Astrocyte (in vitro differentiated cells and primary cell): ENCODE measurements around the gene CTBP1. TPM values are rescaled to one million over a fixed set of nuclear protein-coding genes. Genes with fewer than 3 reads are reported as not detected.

Experiments
- DNase-seq: peaks from one replicate; pipeline ENCODE4 v3.0.0-alpha.2; 2010; ENCODE audit warnings: low read depth
- FAIRE-seq: peaks from 2 replicates; lab custom pipeline; 2011; peaks lifted over from hg19 to GRCh38; lab: Jason Lieb, UNC
- H2AFZ ChIP-seq: 2 replicates; pipeline ENCODE4 v1.6.0; 2012; ENCODE audit warnings: low read depth, low read length, inconsistent platforms
- H3K27ac ChIP-seq: 2 replicates; pipeline ENCODE4 v1.5.1; 2011; ENCODE audit warnings: low read depth, low read length, inconsistent platforms
- H3K27me3 ChIP-seq: 2 replicates; pipeline ENCODE4 v1.6.0; 2011; ENCODE audit warnings: low read length, inconsistent platforms; ENCODE audit not compliant: insufficient read depth
- H3K36me3 ChIP-seq: 2 replicates; pipeline ENCODE4 v1.5.1; 2011; ENCODE audit warnings: low read length, inconsistent platforms; ENCODE audit not compliant: insufficient read depth
- H3K4me1 ChIP-seq: 2 replicates; pipeline ENCODE4 v1.5.1; 2011; ENCODE audit warnings: low read length, inconsistent platforms; ENCODE audit not compliant: insufficient read depth
- H3K4me2 ChIP-seq: 2 replicates; pipeline ENCODE4 v1.6.0; 2012; ENCODE audit warnings: low read length, inconsistent platforms
- H3K4me3 ChIP-seq: 2 replicates; pipeline ENCODE4 v1.5.1; 2011; ENCODE audit warnings: low read depth, mild to moderate bottlenecking, low read length, inconsistent platforms; ENCODE audit not compliant: insufficient read depth
- H3K79me2 ChIP-seq: 2 replicates; pipeline ENCODE4 v1.6.0; 2012; ENCODE audit warnings: mild to moderate bottlenecking, low read length, inconsistent platforms; ENCODE audit not compliant: insufficient read depth
- H3K9ac ChIP-seq: 2 replicates; pipeline ENCODE4 v1.6.0; 2012; ENCODE audit warnings: mild to moderate bottlenecking, low read length, inconsistent platforms
- H3K9me3 ChIP-seq: 2 replicates; pipeline ENCODE4 v1.5.1; 2012; ENCODE audit warnings: low read depth, mild to moderate bottlenecking, low read length, inconsistent platforms; ENCODE audit not compliant: insufficient read depth
- H4K20me1 ChIP-seq: 2 replicates; pipeline ENCODE4 v1.6.0; 2012; ENCODE audit warnings: low read length, inconsistent platforms; ENCODE audit not compliant: insufficient read depth
- H3K27ac Mint-ChIP-seq: one replicate; pipeline ENCODE4 v1.8.0; 2021; ENCODE audit warnings: mild to moderate bottlenecking, mixed read lengths; ENCODE audit not compliant: unreplicated experiment
- H3K27me3 Mint-ChIP-seq: one replicate; pipeline ENCODE4 v1.8.0; 2021; ENCODE audit warnings: low read depth, mixed read lengths; ENCODE audit not compliant: unreplicated experiment
- H3K36me3 Mint-ChIP-seq: one replicate; pipeline ENCODE4 v1.8.0; 2021; ENCODE audit warnings: low read depth, mixed read lengths; ENCODE audit not compliant: unreplicated experiment
- H3K4me1 Mint-ChIP-seq: one replicate; pipeline ENCODE4 v1.8.0; 2021; ENCODE audit warnings: low read depth, mixed read lengths; ENCODE audit not compliant: unreplicated experiment
- H3K4me3 Mint-ChIP-seq: one replicate; pipeline ENCODE4 v1.8.0; 2021; ENCODE audit warnings: mild to moderate bottlenecking, moderate library complexity, mixed read lengths; ENCODE audit not compliant: unreplicated experiment
- H3K9me3 Mint-ChIP-seq: one replicate; pipeline ENCODE4 v1.8.0; 2021; ENCODE audit warnings: mild to moderate bottlenecking, mixed read lengths; ENCODE audit not compliant: unreplicated experiment
- EZH2 ChIP-seq: IDR thresholded peaks from 2 replicates; pipeline ENCODE4 v1.6.1; 2012; ENCODE audit warnings: mild to moderate bottlenecking, low read length, inconsistent platforms; ENCODE audit not compliant: insufficient read depth
- total RNA-seq: library from RNA; stranded (reverse); gene quantifications from 2 replicates; pipeline ENCODE4 v1.2.1, GENCODE V29; 2021
- TF ChIP-seq, protein P1 (sequence below): IDR thresholded peaks from 2 replicates; pipeline ENCODE4 v1.5.1; 2011; ENCODE audit warnings: low read depth, mild to moderate bottlenecking, inconsistent platforms, low read length, moderate library complexity; ENCODE audit not compliant: insufficient read depth

The CTBP1 gene
- total RNA-seq, 1 donor from 2014 or later, result 136 TPM

DNA sequence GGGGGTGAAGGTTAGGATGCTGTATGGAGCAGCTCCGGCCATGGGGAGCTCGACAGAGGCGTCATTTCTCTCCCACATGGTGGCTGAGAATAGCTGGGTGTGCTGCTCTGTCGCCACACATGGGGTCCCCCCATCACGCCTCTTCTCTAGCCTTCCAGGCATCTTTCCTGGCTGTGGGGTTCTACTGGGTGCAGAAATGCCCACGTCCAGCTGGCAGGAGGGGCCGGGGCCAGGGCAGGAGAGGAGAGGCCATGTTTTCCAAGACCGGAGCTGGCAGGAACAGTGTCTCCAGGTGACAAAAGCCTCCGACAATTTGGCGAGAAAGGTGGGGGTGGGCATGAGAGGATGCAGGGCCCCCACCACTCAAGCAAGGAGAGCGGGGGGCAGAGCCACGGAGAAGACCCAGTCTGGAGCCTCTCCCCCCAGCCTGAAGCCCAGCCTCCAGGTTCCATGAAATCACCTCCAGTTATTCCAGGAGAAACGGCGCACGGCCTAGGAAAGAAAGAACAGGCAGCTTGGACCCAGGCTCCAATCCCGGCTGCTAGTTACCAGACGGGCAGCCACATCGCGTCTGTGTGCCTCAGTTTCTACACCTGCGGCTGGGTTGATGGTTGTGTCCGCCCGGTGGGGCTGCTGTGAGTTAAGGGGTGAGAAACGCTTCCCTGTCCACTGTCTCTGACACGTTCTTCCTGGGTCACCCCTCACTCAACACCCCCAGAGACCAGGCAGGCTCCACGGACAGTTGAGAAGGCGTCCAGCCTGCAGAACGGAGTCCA, 49.2 kb downstream of the CTBP1 start:
- FAIRE-seq (no peak), DNase-seq (no peak)
- Histone ChIP-seq H3K79me2 (no peaks in the 10 kb centered on the region), H3K9ac (peak overlapping the region; percentile 13), H3K27me3 (no peaks in the 10 kb centered on the region), H2AFZ (no peak overlapping the region), H3K4me1 (peaks cover 37% of the 10 kb centered on the region), H4K20me1 (no peaks in the 10 kb centered on the region), H3K4me2 (peak overlapping the region; percentile 80), H3K9me3 (no peaks in the 10 kb centered on the region), H3K36me3 (no peaks in the 10 kb centered on the region), H3K27ac (no peak overlapping the region), H3K4me3 (no peak overlapping the region)
- peaks cover 13% of the 10 kb centered on the region for H3K4me1 Mint-ChIP-seq
- TF ChIP-seq, protein P1, sequence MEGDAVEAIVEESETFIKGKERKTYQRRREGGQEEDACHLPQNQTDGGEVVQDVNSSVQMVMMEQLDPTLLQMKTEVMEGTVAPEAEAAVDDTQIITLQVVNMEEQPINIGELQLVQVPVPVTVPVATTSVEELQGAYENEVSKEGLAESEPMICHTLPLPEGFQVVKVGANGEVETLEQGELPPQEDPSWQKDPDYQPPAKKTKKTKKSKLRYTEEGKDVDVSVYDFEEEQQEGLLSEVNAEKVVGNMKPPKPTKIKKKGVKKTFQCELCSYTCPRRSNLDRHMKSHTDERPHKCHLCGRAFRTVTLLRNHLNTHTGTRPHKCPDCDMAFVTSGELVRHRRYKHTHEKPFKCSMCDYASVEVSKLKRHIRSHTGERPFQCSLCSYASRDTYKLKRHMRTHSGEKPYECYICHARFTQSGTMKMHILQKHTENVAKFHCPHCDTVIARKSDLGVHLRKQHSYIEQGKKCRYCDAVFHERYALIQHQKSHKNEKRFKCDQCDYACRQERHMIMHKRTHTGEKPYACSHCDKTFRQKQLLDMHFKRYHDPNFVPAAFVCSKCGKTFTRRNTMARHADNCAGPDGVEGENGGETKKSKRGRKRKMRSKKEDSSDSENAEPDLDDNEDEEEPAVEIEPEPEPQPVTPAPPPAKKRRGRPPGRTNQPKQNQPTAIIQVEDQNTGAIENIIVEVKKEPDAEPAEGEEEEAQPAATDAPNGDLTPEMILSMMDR, result no peak
- no peak for TF ChIP-seq EZH2
- H3K27ac Mint-ChIP-seq, result no peak overlapping the region
- peaks cover 4% of the 10 kb centered on the region for H3K36me3 Mint-ChIP-seq
- no peaks in the 10 kb centered on the region for H3K9me3 Mint-ChIP-seq
- H3K27me3 Mint-ChIP-seq, result peaks cover 9% of the 10 kb centered on the region
- no peak overlapping the region for H3K4me3 Mint-ChIP-seq

DNA sequence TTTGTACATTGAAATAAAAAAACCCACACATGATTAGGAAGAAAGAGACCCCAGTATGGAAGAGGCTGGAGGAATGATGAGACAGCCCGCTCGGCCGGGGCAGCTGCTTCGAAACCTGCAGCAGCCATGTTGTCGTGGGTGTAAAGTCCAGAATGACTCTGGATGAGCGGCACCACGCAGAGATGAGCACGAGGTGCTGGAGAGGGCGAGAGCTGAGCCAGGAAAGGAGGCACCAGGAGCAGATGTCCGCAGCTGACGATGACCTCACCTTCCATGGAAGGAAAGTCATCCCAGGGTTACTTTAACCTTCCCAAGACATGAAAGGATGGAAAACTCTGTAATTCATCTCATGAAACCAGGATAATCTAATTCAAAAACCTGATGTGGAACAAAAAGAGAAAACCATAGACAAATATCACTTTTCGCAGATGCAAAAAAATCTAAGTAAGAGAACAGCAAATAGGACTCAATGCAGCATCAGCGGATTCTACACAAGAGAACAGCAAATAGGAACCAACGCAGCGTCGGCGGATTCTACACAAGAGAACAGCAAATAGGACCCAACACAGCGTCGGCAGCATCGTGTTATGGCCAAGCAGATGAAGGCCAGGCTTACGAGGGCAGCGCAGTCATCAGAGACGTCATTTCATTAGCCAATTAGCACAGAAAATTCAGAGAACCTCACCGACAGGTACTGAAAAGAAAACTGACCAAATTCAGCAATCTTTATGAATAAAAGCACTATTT, 50.7 kb downstream of the CTBP1 start:
- no peaks in the 10 kb centered on the region for H3K36me3 Mint-ChIP-seq
- Histone ChIP-seq H3K9me3 (no peaks in the 10 kb centered on the region), H3K4me2 (peak overlapping the region; percentile 36), H4K20me1 (no peaks in the 10 kb centered on the region), H3K27me3 (no peaks in the 10 kb centered on the region), H3K4me3 (no peak overlapping the region), H3K27ac (no peak overlapping the region), H3K79me2 (no peaks in the 10 kb centered on the region), H2AFZ (no peak overlapping the region), H3K9ac (no peak overlapping the region), H3K36me3 (no peaks in the 10 kb centered on the region), H3K4me1 (peaks cover 45% of the 10 kb centered on the region)
- peak overlapping the region; percentile 75 for H3K27ac Mint-ChIP-seq
- no peak for TF ChIP-seq EZH2
- TF ChIP-seq, protein P1, result no peak
- H3K4me1 Mint-ChIP-seq, result peaks cover 13% of the 10 kb centered on the region
- peak; percentile 9 for FAIRE-seq
- peak; percentile 53 for DNase-seq
- H3K9me3 Mint-ChIP-seq, result no peaks in the 10 kb centered on the region
- H3K27me3 Mint-ChIP-seq, result peaks cover 8% of the 10 kb centered on the region
- no peak overlapping the region for H3K4me3 Mint-ChIP-seq
